Measurements from ENCODE around the gene SPTAN1.

The SPTAN1 gene

DNA sequence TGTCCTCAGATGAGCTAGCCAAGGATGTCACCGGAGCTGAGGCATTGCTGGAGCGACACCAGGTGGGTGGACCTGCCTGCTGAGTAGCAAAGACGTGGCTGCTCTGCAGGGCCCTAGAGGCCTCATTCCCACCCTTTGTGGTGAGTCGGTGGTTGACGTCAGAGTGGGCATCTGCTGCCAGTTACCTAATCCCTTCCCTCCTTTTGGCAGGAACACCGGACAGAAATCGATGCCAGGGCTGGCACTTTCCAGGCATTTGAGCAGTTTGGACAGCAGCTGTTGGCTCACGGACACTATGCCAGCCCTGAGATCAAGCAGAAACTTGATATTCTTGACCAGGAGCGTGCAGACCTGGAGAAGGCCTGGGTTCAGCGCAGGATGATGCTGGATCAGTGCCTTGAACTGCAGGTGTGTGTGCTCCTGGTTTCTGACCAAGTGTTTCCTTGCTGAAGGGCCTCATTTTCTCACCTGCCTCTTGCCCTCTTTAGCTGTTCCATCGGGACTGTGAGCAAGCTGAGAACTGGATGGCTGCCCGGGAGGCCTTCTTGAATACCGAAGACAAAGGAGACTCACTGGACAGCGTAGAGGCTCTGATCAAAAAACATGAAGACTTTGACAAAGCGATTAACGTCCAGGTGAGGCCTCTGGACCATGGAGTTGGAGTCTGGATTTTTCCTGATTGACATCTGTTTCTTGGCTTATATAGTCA, 55.4 kb downstream of the SPTAN1 start:
- TF ChIP-seq, protein P1, sequence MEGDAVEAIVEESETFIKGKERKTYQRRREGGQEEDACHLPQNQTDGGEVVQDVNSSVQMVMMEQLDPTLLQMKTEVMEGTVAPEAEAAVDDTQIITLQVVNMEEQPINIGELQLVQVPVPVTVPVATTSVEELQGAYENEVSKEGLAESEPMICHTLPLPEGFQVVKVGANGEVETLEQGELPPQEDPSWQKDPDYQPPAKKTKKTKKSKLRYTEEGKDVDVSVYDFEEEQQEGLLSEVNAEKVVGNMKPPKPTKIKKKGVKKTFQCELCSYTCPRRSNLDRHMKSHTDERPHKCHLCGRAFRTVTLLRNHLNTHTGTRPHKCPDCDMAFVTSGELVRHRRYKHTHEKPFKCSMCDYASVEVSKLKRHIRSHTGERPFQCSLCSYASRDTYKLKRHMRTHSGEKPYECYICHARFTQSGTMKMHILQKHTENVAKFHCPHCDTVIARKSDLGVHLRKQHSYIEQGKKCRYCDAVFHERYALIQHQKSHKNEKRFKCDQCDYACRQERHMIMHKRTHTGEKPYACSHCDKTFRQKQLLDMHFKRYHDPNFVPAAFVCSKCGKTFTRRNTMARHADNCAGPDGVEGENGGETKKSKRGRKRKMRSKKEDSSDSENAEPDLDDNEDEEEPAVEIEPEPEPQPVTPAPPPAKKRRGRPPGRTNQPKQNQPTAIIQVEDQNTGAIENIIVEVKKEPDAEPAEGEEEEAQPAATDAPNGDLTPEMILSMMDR (IDR thresholded peaks at IDR 0.05; ENCODE audit: borderline replicate concordance, insufficient read depth, low read depth, low read length) = no peak
- no peak overlapping the region for H3K4me3 ChIP-seq (ENCODE audit: low read depth, low read length)

DNA sequence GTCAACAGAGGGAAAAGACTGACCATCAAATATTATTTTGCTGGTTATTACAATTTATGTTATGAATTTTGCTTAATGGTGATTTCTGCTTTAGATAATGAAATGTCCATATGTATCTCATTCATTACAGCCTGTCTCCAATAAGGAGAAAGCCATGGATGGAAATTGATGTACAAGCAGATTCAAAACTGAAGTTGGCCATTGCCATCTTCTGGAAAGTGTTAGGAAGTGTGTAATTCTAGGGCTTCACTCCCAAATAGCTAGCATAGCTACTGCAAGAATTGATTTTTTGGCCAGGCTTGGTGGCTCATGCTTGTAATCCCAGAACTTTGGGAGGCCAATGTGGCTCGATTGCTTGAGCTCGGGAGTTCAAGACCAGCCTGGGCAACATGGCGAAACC, 58.5 kb downstream of the SPTAN1 start:
- no peak overlapping the region for H3K4me3 ChIP-seq (ENCODE audit: low read depth, low read length)
- TF ChIP-seq, protein P1 (IDR thresholded peaks at IDR 0.05; ENCODE audit: borderline replicate concordance, insufficient read depth, low read depth, low read length) = no peak

DNA sequence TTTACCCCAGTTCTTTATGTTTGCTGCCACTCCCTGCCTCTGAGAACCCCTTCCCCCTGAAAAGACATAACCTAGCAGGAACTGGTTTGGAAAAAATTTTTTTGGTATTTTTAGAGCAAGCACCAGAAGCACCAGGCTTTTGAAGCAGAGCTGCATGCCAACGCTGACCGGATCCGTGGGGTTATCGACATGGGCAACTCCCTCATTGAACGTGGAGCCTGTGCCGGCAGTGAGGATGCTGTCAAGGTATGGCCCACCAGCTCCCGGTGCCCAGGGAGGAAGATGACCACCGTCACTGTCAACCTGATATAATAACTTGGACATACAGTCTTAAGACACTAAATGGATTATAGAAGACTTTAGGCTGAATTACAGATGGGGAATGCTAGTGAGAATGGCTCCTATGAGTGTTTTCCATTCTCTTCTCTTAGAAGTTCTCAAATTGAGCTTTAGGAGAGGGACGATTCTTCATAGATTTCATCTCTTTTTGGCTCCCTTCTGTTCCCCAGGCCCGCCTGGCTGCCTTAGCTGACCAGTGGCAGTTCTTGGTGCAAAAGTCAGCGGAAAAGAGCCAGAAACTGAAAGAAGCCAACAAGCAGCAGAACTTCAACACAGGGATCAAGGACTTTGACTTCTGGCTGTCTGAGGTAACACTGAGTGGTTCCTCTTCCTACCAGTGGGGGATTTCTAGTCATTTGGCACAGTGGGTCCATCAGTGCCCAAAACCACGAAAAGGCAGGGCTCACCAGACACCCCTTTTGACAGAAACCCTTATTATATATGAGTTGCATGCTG, 59.4 kb downstream of the SPTAN1 start:
- no peak overlapping the region for H3K4me3 ChIP-seq (ENCODE audit: low read depth, low read length)
- TF ChIP-seq, protein P1 (IDR thresholded peaks at IDR 0.05; ENCODE audit: borderline replicate concordance, insufficient read depth, low read depth, low read length) = no peak

DNA sequence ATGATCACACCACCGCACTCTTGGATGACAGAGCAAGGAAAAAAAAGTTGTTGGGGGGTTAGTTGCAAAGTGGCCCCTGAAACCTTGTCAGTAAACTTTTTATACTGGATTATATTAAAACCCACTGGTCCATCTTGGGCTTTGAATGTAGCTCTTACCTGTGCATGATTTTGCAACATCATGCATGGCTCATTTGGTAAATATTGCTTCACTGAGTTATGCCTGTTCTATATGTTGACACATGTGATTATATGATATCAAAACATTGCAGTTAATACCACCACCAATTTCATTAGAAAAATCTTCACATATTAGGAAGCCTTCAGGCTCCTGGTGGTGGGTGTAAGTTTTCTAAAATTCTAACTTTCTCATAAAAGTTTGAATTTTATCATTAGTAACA, 62.3 kb downstream of the SPTAN1 start:
- no peak overlapping the region for H3K4me3 ChIP-seq (ENCODE audit: low read depth, low read length)
- TF ChIP-seq, protein P1 (IDR thresholded peaks at IDR 0.05; ENCODE audit: borderline replicate concordance, insufficient read depth, low read depth, low read length) = no peak

DNA sequence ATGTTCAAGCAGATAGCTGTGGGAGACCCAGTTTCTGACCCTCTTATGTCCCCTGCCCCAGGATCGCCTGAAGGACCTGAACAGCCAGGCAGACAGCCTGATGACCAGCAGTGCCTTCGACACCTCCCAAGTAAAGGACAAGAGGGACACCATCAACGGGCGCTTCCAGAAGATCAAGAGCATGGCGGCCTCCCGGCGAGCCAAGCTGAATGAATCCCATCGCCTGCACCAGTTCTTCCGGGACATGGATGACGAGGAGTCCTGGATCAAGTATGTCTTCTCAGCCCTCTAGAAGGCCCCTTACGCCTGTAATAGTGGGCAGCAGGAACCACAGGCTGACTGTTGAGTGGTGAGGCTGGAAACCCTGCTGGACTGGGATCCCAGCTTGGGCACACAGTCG, 63.2 kb downstream of the SPTAN1 start:
- H3K4me3 ChIP-seq (ENCODE audit: low read depth, low read length) = no peak overlapping the region
- TF ChIP-seq, protein P1 (IDR thresholded peaks at IDR 0.05; ENCODE audit: borderline replicate concordance, insufficient read depth, low read depth, low read length) = no peak

DNA sequence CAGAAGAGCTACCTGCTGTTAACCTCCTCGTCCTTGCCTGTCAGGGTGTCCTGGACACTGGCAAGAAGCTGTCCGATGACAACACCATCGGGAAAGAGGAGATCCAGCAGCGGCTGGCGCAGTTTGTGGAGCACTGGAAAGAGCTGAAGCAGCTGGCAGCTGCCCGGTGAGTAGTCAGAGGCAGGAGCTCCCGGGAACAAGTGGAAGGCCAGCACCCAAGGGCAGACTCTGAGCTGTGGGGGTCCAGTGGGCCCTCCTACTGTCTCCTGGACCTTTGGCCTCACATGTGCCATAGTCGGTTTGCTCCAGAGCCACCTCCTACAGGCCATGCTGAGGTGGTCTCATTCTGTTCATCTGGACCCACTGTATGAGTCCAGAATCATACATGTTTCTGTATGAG, 65.6 kb downstream of the SPTAN1 start:
- no peak overlapping the region for H3K4me3 ChIP-seq (ENCODE audit: low read depth, low read length)
- TF ChIP-seq, protein P1 (IDR thresholded peaks at IDR 0.05; ENCODE audit: borderline replicate concordance, insufficient read depth, low read depth, low read length) = no peak

DNA sequence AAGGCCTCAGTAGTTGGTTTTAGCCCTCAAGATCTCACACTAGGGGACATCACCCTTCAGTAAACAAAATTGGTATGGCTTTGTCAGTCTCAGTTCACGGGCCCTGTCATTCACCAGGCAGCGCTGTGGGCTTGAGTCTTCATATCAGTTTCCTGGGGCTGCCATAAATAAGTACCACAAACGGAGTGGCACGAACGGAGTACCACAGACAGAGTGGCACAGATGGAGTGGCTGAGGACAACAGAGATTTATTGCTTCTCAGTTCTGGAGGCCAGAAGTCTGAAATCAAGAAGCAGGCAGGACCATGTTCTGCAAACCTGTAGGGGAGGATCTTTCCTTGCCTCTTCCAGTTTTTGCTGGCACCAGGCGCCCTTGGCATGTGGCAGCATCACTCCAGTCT, 66.7 kb downstream of the SPTAN1 start:
- TF ChIP-seq, protein P1 (IDR thresholded peaks at IDR 0.05; ENCODE audit: borderline replicate concordance, insufficient read depth, low read depth, low read length) = no peak
- H3K4me3 ChIP-seq (ENCODE audit: low read depth, low read length) = no peak overlapping the region

All from GM12875 (cell line).